GM12892 (cell line): ENCODE data around the gene EDN2.

Experiments used
- POLR2A ChIP-seq: IDR thresholded peaks from 2 replicates; pipeline ENCODE4 v1.6.1; 2011; ENCODE audit warnings: low read depth, low read length, control low read depth
- POLR2AphosphoS5 ChIP-seq: IDR thresholded peaks from 2 replicates; pipeline ENCODE4 v1.6.1; 2011; ENCODE audit warnings: low read depth, low read length, control low read depth
- TAF1 ChIP-seq: IDR thresholded peaks from 2 replicates; pipeline ENCODE4 v1.6.1; 2011; ENCODE audit warnings: low read depth, mild to moderate bottlenecking, control low read depth, low read length, borderline replicate concordance

DNA sequence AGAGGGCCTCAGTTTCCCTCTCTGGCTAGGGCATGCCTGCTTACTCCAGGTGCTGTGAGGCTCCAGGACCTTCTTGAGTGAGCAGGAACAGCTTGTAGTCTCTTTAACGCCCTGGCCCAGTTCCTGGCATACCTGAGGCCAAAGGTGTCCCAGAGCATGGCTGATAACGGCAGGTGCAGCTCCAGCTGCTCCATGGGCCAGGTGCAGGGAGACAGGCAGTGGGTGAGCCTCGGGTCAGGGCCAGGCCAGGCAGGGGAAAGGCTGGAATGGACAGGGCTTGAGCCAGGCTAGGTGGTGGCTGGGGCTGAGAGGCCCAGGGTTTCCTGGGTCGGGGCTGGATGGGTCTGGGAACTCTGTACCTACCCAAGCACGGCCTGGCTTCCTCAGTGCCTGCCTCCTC, 18.3 kb downstream of the EDN2 start:
- TF ChIP-seq POLR2AphosphoS5 (no peak), POLR2A (no peak), TAF1 (no peak)
